Fibroblast of lung (primary cell): ENCODE results near the gene EDC4.

ENCODE experiments used
- EZH2 ChIP-seq: IDR thresholded peaks from 2 replicates; pipeline ENCODE4 v1.5.1; 2012; ENCODE audit warnings: low read length, control low read depth, mild to moderate bottlenecking; ENCODE audit errors: missing control alignments
- TF ChIP-seq, protein P1 (sequence below), 2 donors: IDR thresholded peaks in 1 of 2; conservative IDR thresholded peaks in 1 of 2; 1 replicate in 1 of 2; 2 replicates in 1 of 2; pipeline ENCODE4 v1.5.1; 2011 to 2012; ENCODE audit warnings: low read length in 2 of 2, control low read depth in 1 of 2, inconsistent platforms in 1 of 2, low read depth in 1 of 2, mild to moderate bottlenecking in 1 of 2

DNA sequence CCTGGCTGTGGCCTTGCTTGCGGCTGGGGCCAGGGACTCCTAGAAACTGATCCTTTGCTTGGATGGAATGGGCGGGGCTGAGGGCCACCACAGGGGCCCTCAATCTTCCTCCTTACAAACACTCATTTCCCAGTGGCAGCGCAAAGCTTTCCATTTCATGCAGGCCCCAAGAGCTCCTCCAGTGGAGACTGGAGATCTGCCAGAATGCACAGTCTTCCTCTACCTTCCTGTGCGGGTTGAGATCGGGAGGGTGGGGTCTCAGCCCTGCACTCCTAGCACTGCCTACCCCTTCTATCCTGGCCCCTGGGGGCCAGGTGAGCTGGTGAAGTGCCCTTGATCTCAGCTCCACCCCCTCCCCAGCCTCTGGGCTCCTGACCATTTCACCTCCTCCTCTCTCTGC, 13.5 kb downstream of the EDC4 start:
- no peak for TF ChIP-seq EZH2
- TF ChIP-seq, protein P1, sequence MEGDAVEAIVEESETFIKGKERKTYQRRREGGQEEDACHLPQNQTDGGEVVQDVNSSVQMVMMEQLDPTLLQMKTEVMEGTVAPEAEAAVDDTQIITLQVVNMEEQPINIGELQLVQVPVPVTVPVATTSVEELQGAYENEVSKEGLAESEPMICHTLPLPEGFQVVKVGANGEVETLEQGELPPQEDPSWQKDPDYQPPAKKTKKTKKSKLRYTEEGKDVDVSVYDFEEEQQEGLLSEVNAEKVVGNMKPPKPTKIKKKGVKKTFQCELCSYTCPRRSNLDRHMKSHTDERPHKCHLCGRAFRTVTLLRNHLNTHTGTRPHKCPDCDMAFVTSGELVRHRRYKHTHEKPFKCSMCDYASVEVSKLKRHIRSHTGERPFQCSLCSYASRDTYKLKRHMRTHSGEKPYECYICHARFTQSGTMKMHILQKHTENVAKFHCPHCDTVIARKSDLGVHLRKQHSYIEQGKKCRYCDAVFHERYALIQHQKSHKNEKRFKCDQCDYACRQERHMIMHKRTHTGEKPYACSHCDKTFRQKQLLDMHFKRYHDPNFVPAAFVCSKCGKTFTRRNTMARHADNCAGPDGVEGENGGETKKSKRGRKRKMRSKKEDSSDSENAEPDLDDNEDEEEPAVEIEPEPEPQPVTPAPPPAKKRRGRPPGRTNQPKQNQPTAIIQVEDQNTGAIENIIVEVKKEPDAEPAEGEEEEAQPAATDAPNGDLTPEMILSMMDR (conservative IDR thresholded peaks at IDR 0.05 in 1 of 2, IDR thresholded peaks at IDR 0.05 in 1 of 2; ENCODE audit: low read depth in 1 of 2, low read length in 2 of 2): no peak
